Sigmoid colon (tissue), 4 donors: Measurements from ENCODE around the gene LRRC56.

Experiments
- CTCF ChIP-seq, 4 experiments: fragments of 450-650 bp in 3 of 4; fragments of 200-600 bp in 1 of 4; IDR thresholded peaks; one replicate each; pipeline ENCODE4 v1.5.1; 2016 to 2019; ENCODE audit warnings: antibody characterized with exemption in 4 of 4, mild to moderate bottlenecking in 3 of 4, moderate library complexity in 2 of 4
- EP300 ChIP-seq, 4 donors: sonication (generic); formaldehyde crosslinking; IDR thresholded peaks; one replicate each; pipeline ENCODE4 v1.6.1; 2017; ENCODE audit warnings: antibody characterized with exemption in 4 of 4
- POLR2A ChIP-seq, 2 donors: fragments of 450-650 bp; IDR thresholded peaks; one replicate each; pipeline ENCODE4 v1.6.1; 2016; ENCODE audit warnings: antibody characterized with exemption in 2 of 2, mild to moderate bottlenecking in 2 of 2, moderate library complexity in 2 of 2
- POLR2AphosphoS5 ChIP-seq, 4 donors: sonication (generic); formaldehyde crosslinking; IDR thresholded peaks; one replicate each; pipeline ENCODE4 v1.6.1; 2017; ENCODE audit warnings: antibody characterized with exemption in 4 of 4

DNA sequence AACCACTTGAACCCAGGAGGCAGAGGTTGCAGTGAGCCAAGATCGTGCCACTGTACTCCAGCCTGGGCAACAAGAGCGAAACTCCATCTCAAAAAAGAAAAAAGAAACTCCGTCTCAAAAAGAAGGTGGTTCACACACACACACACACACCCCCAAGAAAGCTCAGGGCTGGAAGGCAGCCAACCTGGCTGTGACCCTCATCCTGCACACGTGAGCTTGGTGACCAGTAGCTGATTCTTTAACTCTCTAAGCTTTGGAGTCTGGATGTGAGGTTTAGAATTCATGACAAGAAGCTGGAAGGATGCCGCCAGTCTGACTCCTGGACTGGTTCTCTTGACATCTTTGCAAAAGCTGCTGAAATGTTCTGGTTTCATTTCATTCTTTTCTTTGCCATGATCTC is 28.4 kb upstream of the LRRC56 start:
- no peak for TF ChIP-seq CTCF (IDR thresholded peaks at IDR 0.05)
- no peak for TF ChIP-seq EP300 (IDR thresholded peaks at IDR 0.05)
- no peak for TF ChIP-seq POLR2AphosphoS5 (IDR thresholded peaks at IDR 0.05)
- TF ChIP-seq POLR2A (IDR thresholded peaks at IDR 0.05): no peak
